HG03571 (cell line): ENCODE results near the gene BRD7.

Experiments
- ATAC-seq: cut with Tn5 transposase; IDR thresholded peaks from one replicate; pipeline ENCODE4 v1.9.1; 2021; ENCODE audit not compliant: unreplicated experiment

The BRD7 gene

DNA sequence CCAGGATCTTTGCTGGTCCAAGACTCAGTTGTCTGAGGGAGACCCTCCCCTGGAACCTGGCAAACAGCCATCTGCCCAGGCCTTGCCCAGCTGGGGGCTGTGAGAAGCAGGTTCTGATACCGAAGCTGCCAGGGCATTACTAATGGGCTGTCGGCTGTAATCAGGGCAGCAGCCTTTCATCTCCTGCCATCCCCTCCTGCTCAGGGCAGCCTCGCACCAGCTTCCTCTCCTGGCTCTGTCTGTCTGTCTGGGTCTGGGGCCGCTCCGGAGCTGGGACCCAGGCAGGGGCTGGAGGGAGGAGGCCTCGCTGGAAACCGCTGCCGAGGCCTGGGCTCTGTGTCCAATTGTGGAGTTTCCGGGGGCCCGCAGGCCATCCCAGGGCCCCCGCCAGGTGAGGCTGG, 21.6 kb upstream of the BRD7 start:
- no peak for ATAC-seq

DNA sequence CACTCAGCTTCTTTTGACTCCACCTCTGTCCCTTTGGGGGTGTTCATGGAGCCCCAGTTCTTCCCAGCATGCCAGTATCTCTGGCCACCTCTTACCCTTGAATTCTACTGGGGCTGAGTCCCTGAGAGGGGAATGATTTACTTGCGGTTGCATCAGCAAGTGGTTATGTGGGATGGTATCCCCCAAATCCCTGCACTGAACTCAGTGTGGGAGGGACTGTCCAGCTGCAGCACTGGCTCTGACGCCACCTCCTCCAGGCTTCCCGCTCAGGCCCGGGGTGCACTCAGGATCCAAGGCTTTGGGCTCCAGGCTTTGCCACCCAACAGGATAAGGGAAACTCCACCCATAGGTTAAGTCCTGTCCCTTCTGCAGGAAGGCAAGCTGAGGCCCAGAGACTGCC, 21.1 kb upstream of the BRD7 start:
- no peak for ATAC-seq

DNA sequence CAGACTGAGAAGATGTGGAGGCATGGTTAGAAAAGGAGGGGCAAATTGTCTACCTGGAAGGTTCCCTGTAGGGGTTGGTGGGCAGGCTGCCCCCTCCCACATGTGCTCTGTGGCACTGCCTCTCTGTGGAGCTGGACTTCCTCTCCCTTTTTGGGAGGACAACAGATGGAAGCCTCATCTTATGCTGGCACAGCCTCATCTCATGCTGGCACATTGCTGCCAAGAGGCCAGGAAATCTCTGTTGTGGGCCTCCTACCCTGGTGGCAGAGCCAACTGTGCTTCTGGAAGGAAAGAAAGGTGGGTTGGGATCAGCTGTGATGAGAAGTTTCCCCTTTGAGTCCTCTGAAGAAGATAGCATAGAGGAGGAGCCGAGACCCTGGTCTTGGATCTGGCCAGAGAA, 19.7 kb upstream of the BRD7 start:
- ATAC-seq: no peak

DNA sequence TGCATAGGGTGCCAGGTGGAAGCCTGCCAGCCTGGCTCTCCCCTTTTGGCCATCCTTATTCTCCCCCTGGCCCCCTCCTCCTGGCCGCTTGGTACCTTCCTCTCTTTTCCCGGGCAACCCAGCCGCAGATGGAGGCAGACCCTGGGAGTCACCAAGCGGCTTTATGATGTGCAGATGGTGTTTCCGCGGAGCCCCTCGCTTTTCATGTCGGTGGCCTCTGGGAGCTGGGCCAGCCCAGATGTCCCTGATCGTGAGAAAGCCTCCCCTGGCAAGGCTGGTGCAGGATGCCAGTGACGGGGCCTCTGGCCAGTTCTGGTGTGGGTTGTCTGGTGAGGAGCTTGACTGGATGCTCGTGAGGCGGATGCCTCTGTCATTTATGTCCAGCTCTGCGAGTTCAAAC, 18.0 kb upstream of the BRD7 start:
- ATAC-seq: no peak

DNA sequence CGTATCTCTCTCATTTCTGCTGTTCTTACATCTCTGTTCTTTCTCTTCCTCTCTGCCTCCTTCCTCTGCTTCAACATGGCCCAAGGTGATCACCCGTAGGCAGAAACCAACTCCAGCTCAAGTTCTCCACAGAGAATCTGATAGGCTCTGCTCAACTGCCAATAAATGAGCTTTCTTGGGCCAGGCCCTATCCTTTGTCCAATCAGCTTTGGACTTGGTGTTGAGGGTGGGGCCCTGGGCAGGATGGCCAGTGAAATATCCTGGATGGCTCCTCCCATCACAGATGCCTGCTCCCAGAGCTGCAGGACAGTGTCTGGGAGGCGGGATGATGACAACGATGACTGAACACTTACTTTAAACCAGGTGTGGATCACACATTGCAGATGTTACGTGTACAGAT, 17.4 kb upstream of the BRD7 start:
- ATAC-seq: no peak

DNA sequence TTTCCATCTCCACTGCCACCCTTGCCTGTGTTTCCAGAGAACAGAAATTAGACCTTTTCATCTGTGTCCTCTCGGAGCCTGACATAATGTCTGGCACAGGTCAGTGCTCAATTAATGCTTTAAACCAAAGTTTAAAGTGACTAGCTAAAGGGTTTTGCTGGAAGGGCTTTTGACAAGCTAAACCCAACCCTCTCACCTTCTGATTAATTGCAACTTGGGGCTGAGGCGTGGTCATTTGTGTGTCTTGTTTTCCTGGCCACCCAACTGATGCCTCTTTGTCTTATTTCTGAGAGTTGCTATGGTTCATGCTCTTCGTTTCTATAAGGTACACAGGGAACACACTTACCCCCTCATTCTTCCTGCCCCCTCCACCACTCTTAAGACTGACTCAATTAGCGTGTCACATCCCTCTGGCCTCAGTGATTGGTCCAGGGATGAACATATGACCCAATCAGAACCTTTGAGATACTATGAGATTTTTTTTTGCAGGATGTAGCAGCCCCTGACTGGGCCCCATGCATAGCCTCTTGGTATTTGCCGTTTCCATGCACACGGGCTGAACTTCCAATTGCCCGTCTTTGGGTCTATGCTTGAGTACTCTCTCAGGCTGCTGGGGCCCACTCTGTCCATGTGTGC, 15.8 kb upstream of the BRD7 start:
- ATAC-seq: no peak

DNA sequence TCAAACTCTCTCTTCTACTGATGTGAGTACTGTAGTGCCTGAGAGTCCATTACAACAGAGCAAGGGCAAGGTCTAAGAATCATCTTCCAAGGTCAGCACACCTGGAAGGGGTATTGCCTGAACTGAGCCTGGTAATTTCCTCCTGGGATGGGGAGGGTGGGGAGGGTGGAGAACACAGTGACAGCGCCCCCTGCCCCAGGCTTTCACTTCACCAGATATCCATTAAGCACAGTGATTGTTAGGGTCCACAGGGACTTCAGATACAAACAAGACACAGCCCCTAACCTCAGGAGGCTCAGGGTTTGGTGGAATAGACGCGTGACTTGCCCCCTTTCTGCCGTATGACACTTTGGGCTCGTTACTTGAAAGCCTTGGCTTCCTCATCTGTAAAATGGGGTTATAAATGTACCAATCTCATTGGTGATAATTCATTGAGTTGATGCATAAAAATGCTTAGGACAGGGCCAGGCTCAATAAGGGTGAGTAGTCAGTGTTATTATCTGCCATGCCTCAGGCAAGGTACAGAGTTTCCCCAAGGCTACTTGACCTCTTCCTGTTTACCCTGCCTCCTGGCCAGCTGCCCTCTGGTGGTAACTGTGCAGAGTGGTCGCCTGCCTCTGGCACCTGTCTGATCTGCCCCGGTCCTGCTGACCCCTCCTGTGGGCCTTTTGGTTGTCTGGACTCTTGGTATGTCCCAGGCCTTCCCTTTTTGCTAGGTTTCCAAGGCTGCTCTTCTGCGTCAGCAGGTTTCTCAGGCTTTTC, 13.1 kb upstream of the BRD7 start:
- ATAC-seq: no peak

DNA sequence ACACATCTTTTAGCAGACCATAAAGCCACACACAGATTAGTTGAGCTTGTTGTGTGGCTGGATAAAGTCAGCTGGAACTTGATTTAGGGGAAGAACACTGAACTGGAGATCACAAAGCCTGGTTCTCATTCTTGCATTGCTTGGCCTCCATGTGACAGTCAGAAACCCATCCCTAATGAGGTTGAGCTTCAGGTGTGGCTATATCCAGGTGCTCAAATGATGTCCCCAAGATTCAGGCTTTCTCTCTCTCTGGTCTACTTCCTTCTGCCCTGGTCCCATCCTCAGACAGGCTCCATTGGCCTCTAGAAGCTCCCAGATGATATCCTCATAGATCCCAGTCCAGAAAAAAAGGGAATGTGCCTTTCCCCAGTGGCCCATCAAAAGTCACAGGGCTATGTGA, 9.6 kb upstream of the BRD7 start:
- ATAC-seq: no peak

DNA sequence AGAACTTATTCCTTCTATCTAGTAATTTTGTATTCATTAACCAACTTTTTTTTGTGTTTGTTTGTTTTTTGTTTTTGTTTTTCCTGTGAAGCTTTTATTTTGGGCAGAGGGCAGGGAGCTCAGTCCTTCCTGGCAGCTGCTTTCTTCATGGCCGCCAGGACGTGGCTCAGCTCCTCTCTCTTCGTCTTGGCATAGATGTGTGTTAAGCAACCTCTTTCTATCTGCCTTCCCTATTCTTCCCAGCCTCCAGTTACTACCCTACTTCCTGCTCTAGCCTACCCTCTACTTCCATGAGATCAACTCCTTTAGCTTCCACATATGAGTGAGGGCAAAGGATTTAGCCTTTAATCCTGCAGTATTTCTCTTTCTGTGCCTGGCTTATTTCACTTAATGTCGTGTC, 8.2 kb upstream of the BRD7 start:
- no peak for ATAC-seq

DNA sequence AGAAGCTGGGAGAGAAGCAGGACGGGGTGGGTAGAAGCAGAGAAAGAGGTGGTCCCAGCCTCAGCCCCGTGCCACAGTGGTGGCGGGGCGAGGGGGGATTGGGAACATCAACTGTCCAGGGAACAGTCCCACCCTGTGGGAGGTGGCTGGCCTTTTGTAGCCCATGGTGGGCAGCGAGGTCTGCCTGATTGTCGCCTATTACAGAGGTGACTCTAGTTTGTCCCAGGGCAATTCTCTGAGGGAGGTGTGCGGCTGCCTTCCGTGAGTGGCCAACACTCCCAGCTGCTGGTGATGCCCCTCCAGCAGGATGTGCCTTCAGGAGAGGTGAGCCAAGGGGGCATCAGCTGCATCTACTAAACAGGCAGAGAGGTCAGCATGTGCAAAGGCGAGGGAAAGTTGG, 5.0 kb upstream of the BRD7 start:
- ATAC-seq: no peak

DNA sequence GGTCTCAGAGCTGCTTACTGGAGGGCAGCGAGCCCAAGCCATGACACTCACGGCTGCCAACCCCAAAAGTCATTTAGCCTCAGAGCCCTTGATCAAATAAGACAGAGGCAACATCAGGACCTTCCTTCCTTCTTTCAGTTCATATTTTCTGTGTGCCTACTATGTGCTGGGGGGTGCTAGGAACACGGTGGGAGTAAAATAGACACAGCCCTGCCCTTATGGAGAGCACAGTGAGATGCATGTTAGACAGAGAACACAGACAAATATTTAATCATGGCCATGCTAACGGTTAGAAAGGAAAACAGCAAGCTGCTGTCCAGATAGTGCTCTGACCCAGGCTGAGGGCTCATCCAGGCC, 4.5 kb upstream of the BRD7 start:
- no peak for ATAC-seq

DNA sequence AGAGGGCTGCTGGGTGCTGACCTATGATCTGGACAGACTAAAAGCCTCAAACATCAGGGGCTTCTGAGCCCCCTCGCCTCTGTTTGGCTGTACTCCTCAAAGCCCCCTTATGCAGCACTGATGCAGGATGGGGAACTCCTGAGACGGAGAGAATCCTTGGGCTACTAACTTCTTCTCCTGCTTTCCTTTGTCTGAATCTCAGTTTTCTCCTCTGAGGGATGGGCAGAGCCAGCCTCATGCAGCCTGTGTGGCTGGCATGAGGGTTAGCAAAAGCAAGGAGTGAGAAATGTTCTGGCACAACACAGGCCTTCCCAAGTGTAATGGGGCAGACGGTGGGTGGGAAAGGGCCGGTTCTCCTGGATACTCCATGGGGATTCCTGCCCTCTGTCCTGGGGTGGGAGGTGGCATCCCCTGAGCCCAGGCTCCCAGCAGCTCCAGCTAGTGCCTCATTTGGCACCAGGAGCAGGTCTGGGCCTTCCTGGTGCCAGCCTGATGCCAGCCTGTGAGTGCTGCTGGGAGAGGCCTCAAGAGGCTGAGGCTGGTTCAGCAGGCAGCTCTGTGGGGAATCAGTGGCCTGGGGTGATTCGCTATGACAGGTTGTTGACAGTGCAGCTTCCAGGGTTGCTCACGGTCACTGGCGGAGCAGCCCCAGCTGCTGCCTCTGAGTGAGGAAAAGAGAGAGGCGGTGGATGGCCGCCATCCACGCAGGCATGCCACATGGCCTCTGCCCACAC, 4.0 kb upstream of the BRD7 start:
- no peak for ATAC-seq

DNA sequence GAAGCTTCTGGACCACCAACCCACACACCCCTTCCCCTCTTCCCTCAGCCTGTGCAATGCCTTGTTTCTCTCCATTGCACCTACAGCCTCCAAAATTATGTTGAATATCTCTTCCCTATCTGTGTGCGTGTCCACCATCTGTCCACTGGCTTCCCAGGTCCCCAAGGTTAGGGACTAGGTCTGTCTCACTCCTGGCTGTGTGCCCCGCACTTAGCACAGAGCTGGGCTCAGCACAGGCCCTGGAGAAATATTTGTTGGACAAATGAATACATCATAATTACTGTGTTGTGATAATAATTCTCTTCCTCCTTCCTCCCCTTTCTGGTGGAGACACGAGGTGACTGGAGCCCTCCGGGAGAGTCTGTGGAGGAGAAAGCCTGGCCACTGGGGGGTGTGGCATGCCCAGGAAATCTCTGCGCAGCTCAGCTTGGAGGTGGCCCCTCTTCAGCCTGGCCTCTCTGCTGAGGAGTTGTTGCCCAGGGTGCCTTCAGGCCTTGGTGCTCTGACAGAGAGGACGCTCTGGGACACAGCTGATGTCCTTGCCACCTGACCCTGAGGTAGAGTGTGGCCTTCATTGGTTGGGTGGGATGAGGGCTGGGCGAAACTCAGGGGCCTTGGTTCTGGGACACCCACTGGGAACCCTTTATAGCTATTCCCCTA, 3.3 kb upstream of the BRD7 start:
- no peak for ATAC-seq

DNA sequence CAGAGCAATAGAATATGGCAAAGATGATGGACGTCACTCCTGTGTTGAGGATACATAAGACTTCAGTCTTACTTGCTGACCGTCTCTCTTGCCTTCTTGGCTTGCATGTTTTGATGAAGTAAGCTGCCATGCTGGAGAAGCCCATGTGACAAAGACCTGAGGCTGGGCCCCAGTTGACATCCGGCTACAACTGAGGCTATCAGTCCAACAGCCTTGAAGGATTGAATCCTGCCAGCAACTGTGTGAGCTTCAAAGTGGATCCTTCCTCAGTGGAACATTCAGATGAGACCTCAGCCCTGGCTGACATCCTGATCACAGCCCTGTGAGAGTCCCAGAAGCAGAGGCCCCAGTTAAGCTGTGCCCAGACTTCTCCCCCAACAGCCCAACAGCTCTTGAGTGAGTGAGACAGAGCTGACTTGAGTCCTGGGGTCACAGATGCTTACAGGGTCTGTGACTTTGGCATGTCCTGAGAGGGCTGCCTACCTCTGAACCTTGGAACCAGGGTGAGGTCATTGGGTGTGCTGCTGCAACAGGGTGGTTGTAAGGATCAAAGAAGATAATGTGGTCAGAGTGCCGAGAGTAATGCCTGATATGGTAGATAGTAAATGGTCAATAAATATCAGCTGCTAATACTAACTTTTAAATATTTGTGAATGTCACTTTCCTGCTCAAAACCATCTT, 2.4 kb upstream of the BRD7 start:
- no peak for ATAC-seq

DNA sequence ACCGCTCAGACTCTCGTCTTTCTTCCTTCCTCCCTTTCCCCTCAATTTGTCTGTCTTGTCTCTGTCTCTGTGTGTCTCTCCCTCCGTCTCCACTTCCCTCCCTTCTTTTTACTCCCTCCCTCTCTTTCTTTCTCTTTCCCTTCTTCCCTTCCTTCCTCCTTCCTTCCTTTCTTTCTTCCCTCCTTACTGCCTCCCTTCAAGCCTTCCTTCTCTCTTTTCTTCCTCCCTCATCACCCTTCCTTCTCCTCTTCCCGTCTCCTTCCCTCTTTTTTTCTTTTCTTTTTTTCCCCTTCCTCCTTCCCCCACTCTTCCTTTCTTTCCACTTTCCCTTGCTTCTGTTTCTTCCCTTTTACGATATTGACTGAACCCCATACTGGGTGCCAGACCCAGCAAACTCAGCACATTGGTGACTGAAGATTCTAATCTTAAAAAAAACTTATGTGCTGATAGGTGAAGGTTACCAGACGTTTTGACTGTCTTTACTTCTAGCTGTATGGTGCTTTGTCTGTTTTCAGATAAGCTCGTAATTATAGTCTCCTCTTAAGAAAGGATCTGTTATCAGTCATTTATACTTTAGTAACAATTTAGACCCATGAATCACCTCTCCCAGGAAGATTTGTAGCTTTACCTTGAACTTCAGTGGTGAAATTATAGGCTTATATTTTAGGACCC, 481 bp upstream of the BRD7 start:
- ATAC-seq: no peak

DNA sequence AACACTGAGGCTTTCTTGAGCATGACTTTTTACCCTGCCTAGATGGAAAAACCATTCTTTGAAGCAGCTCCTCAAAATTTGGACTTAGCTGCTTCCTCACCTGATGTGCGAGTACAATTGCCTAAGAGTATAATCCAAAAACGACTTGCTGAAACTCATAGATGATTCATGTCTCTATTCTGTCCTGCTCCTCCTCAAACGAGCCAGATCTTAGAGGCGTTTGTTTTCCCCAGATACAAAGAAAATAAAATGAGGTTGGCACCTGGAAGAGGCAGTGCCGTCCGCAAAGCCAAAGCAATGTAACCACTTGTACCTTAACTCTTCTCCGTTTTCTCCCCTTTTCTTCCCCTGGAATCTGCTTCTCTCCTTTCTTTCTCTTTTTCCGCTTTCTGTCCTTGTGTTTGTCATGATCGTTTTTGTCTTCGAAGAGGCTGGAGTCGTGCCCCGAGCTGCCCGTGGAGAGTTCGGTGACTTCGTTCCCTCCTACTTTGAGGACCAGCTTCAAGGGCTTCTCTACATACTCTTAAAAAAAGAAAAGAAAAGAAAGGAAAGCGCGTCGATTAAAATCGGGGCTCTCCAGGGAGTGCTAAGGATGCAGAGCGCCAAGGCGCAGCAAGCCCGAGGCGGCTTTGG, 895 bp downstream of the BRD7 start:
- no peak for ATAC-seq

DNA sequence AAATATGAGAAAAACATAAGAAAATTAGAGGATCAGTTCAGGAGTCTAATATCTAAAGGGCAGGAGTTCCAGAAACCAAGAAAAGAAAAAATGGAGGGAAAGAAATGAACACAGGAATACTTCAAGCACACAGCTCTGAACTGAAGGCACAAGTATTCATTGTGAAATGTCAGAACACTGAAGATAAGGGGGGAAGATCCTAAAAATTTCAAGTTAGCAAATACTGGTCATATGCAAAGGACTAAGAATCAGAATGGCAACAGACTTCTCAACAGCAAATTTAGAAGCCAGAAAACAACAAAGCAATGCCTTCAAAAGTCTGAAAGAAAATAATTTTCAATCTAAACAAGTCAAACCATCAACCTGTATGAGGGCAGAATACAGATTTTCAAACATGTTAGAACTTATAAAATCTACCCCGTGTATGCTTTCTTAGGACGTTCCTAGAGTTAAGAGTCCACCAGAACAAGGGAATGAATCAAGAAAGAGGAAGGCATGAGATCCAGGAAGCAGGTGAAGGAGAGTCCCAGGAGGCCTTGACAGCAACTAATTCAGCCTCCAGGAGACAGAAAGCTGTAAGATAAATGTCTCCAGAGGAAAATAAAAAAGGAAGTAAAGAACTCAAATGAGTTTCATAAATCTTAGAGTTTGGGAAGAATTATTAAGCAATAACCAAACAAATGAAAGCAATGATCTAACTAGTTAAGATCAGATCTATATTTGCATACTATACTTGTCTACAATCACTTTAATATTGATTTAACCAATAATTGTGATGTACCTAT, 2.8 kb downstream of the BRD7 start:
- ATAC-seq: no peak

DNA sequence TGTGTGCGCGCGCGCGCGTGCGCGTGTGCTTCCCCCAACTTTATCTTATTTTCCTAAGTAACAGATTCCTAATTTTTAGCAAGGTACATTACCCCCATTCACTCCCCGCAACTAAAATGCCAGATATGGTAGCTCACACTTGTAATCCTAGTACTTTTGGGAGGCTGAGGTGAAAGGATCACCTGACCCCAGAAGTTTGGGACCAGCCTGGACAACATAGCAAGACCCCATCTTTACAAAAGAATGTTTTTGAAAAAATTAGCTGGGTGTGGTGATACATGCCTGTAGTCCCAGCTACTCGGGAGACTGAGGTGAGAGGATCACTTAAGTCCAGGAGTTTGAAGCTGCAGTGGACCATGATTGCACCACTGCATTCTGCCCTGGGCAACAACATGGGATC, 5.1 kb downstream of the BRD7 start:
- no peak for ATAC-seq

DNA sequence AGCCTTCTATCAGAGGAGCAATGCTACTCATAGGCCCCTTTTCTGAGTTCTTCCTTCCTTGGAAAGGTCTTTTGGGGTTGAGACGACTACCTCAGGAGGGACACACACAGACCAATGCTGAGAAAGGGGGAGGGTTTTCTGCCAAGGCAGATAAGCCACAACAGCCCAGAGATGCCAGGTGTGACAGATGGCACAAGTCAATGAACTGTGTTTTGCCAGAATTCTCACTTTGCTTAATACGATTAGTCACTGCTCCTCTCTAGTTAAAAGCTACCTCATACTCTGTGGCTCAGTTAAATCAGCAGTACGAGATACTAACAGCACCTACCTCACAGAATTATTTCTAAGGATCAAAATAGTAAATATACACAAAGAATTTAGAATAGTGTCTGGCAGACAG, 8.0 kb downstream of the BRD7 start:
- no peak for ATAC-seq
